SK-N-SH (cell line): ENCODE data around the gene RAB6B.

Experiments used
- EP300 ChIP-seq, 2 experiments: IDR thresholded peaks; 2 replicates each; pipeline versions ENCODE4 v1.4.0 to v1.6.1; 2012; ENCODE audit warnings: borderline replicate concordance in 1 of 2, low read depth in 1 of 2, low read length in 1 of 2
- JUND ChIP-seq: IDR thresholded peaks from 2 replicates; pipeline ENCODE4 v1.4.0; 2012
- NRF1 ChIP-seq: IDR thresholded peaks from 2 replicates; pipeline ENCODE4 v1.6.1; 2012; ENCODE audit warnings: low read depth, mild to moderate bottlenecking, low read length
- POLR2AphosphoS5 ChIP-seq: IDR thresholded peaks from 2 replicates; pipeline ENCODE4 v1.6.1; 2012; ENCODE audit warnings: low read depth, low read length
- SMC3 ChIP-seq: IDR thresholded peaks from 2 replicates; pipeline ENCODE4 v1.6.1; 2012; ENCODE audit warnings: low read depth, low read length, improper control_type of control experiment
- TAF1 ChIP-seq: IDR thresholded peaks from 2 replicates; pipeline ENCODE4 v1.6.1; 2012; ENCODE audit warnings: low read depth, mild to moderate bottlenecking, low read length, moderate library complexity, borderline replicate concordance
- YY1 ChIP-seq: IDR thresholded peaks from 2 replicates; pipeline ENCODE4 v1.4.0; 2012; ENCODE audit warnings: low read depth, mild to moderate bottlenecking
- TF ChIP-seq, protein P1 (sequence below): IDR thresholded peaks from 2 replicates; pipeline ENCODE4 v1.6.1; 2012; ENCODE audit warnings: mild to moderate bottlenecking, low read depth, low read length, moderate library complexity
- TF ChIP-seq, protein P2 (sequence below): fragments of 200-600 bp; sonication (generic); IDR thresholded peaks from 2 replicates; pipeline ENCODE4 v1.6.1; 2017; ENCODE audit warnings: antibody characterized with exemption, mild to moderate bottlenecking, moderate library complexity
- TF ChIP-seq, protein P3 (sequence below): IDR thresholded peaks from 2 replicates; pipeline ENCODE4 v1.4.0; 2012; ENCODE audit warnings: low read depth

DNA sequence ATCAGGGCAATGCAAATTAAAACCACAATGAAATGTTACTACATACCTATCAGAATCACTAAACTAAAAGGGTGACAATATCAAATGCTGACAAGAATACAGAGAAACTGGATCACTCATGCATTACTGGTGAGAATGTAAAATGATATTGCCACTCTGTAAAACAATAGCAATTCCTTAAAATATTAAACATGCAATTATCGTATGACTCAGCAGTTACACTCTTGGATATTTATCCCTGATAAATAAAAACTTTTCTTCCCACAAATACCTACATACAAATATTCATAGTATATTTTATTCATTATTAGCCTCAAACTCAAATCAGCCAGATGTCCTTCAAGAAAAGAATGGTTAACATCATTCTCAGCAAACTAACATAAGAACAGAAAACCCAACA, 25.9 kb upstream of the RAB6B start:
- TF ChIP-seq, protein P1, sequence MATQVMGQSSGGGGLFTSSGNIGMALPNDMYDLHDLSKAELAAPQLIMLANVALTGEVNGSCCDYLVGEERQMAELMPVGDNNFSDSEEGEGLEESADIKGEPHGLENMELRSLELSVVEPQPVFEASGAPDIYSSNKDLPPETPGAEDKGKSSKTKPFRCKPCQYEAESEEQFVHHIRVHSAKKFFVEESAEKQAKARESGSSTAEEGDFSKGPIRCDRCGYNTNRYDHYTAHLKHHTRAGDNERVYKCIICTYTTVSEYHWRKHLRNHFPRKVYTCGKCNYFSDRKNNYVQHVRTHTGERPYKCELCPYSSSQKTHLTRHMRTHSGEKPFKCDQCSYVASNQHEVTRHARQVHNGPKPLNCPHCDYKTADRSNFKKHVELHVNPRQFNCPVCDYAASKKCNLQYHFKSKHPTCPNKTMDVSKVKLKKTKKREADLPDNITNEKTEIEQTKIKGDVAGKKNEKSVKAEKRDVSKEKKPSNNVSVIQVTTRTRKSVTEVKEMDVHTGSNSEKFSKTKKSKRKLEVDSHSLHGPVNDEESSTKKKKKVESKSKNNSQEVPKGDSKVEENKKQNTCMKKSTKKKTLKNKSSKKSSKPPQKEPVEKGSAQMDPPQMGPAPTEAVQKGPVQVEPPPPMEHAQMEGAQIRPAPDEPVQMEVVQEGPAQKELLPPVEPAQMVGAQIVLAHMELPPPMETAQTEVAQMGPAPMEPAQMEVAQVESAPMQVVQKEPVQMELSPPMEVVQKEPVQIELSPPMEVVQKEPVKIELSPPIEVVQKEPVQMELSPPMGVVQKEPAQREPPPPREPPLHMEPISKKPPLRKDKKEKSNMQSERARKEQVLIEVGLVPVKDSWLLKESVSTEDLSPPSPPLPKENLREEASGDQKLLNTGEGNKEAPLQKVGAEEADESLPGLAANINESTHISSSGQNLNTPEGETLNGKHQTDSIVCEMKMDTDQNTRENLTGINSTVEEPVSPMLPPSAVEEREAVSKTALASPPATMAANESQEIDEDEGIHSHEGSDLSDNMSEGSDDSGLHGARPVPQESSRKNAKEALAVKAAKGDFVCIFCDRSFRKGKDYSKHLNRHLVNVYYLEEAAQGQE = no peak
- TF ChIP-seq TAF1 (no peak), POLR2AphosphoS5 (no peak), EP300 (IDR thresholded peaks at IDR 0.05; ENCODE audit: borderline replicate concordance in 1 of 2, low read depth in 1 of 2, low read length in 1 of 2) (no peak), NRF1 (no peak), JUND (no peak), YY1 (no peak), SMC3 (no peak)
- TF ChIP-seq, protein P2, sequence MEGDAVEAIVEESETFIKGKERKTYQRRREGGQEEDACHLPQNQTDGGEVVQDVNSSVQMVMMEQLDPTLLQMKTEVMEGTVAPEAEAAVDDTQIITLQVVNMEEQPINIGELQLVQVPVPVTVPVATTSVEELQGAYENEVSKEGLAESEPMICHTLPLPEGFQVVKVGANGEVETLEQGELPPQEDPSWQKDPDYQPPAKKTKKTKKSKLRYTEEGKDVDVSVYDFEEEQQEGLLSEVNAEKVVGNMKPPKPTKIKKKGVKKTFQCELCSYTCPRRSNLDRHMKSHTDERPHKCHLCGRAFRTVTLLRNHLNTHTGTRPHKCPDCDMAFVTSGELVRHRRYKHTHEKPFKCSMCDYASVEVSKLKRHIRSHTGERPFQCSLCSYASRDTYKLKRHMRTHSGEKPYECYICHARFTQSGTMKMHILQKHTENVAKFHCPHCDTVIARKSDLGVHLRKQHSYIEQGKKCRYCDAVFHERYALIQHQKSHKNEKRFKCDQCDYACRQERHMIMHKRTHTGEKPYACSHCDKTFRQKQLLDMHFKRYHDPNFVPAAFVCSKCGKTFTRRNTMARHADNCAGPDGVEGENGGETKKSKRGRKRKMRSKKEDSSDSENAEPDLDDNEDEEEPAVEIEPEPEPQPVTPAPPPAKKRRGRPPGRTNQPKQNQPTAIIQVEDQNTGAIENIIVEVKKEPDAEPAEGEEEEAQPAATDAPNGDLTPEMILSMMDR = no peak
- TF ChIP-seq, protein P3, sequence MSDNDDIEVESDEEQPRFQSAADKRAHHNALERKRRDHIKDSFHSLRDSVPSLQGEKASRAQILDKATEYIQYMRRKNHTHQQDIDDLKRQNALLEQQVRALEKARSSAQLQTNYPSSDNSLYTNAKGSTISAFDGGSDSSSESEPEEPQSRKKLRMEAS = no peak
